Activated CD4-positive, alpha-beta T cell treated with anti-CD3 and anti-CD28 coated beads for 36 hours (primary cell): ENCODE results near the gene HPD. TPM values are rescaled to one million over a fixed set of nuclear protein-coding genes. Genes with fewer than 3 reads are reported as not detected.
A peak's percentile ranks its signal among the peaks of the same experiment; 100 is the strongest.

Source experiments
- ATAC-seq: fragments of 200-7000 bp; cut with Tn5 transposase; one replicate; pipeline ENCODE4 v1.10.0; 2021; ENCODE audit warnings: mild to moderate bottlenecking, moderate library complexity
- CTCF ChIA-PET: fragments of 350-600 bp; sonication (Branson Sonifier 250); formaldehyde crosslinking; loops from one replicate; lab custom pipeline; 2021; ENCODE audit warnings: antibody characterized with exemption; lab: Charles Lee
- POLR2A ChIA-PET: fragments of 350-600 bp; sonication (Branson Sonifier 250); formaldehyde crosslinking; loops from one replicate; lab custom pipeline; 2021; ENCODE audit warnings: antibody characterized with exemption, inconsistent platforms; lab: Charles Lee
- DNase-seq: peaks from one replicate; pipeline ENCODE4 v3.0.0-alpha.2; 2020
- H3K27ac Mint-ChIP-seq: one replicate; pipeline ENCODE4 v1.8.0; 2021; ENCODE audit warnings: mixed read lengths
- H3K27me3 Mint-ChIP-seq: one replicate; pipeline ENCODE4 v1.8.0; 2021; ENCODE audit warnings: mixed read lengths
- H3K36me3 Mint-ChIP-seq: one replicate; pipeline ENCODE4 v1.8.0; 2021; ENCODE audit warnings: low read depth, mixed read lengths
- H3K4me1 Mint-ChIP-seq: one replicate; pipeline ENCODE4 v1.8.0; 2021; ENCODE audit warnings: mixed read lengths
- H3K4me3 Mint-ChIP-seq: one replicate; pipeline ENCODE4 v1.8.0; 2021; ENCODE audit warnings: mild to moderate bottlenecking, moderate library complexity, mixed read lengths
- H3K9me3 Mint-ChIP-seq: one replicate; pipeline ENCODE4 v1.8.0; 2021; ENCODE audit warnings: low read depth, mixed read lengths
- intact Hi-C, 2 experiments: fragments of 100-400 bp; cut with DNase I in 1 of 2; cut with micrococcal nuclease in 1 of 2; formaldehyde crosslinking; loops; one replicate each; pipeline versions ENCODE4 v1.14.2 to v1.15.1; 2022 to 2024; cut with DNase I, micrococcal nuclease
- total RNA-seq, 2 experiments: library from RNA; stranded (reverse); gene quantifications; one replicate each; pipeline ENCODE4 v1.2.3, GENCODE V29; 2021

Gene HPD
- total RNA-seq, 2 experiments from 2014 or later, result not detected

DNA sequence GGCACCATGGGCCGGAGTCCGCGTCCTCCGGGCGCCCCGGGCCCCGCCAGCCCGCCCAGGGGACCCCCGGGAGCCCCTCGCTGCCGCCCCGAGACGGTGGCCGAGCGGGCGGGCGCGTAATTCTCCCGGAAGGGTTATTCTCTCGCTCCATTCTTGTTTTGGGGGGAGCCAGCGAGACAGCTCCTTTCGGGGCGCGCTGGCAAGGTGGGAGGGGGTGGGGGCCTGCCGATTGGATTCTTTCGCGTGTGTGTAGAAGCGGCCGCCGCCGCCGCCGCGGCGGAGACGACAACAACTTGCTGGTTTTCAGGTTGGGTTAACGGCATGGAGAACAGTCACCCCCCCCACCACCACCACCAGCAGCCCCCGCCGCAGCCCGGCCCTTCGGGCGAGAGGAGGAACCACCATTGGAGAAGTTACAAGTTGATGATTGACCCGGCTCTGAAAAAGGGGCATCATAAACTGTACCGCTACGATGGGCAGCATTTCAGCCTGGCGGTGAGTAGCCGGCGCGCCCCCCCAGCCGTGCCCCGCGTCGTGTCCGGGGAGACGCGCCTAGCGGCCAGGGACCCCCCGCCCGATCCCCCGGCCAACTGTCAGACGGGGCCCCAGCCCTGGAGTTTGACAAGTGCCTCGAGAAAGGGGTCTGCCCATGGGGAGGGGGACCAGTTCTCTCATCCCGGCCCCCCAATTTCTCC is 54.1 kb downstream of the HPD start:
- Mint-ChIP-seq H3K9me3 (no peaks in the 10 kb centered on the region), H3K36me3 (peaks cover 36% of the 10 kb centered on the region), H3K27me3 (no peaks in the 10 kb centered on the region), H3K4me3 (peak overlapping the region; percentile 91), H3K4me1 (peaks cover 19% of the 10 kb centered on the region), H3K27ac (peak overlapping the region; percentile 99)
- DNase-seq, result peak; percentile 75
- CTCF ChIA-PET, result interaction anchor here (0.6 to 13.0 kb wide), 2 partner anchors 10 to 156 kb away, joined by 3 to 439 read pairs; partner anchors contain the start of gene RHOF
- intact Hi-C loops, result loop anchor here (1.0 to 10.0 kb wide), 8 partner anchors 8 to 1792 kb away; partner anchors contain the start of genes CAMKK2 (in 1 of the 2), CLIP1 (in 1 of the 2), KNTC1 (in 1 of the 2) and MLEC (in 1 of the 2)
- POLR2A ChIA-PET, result interaction anchor here (0.7 to 1.3 kb wide), 3 partner anchors 8 to 11 kb away, joined by 4 to 7 read pairs (median 6); partner anchors contain the start of gene RHOF
- ATAC-seq, result no peak

DNA sequence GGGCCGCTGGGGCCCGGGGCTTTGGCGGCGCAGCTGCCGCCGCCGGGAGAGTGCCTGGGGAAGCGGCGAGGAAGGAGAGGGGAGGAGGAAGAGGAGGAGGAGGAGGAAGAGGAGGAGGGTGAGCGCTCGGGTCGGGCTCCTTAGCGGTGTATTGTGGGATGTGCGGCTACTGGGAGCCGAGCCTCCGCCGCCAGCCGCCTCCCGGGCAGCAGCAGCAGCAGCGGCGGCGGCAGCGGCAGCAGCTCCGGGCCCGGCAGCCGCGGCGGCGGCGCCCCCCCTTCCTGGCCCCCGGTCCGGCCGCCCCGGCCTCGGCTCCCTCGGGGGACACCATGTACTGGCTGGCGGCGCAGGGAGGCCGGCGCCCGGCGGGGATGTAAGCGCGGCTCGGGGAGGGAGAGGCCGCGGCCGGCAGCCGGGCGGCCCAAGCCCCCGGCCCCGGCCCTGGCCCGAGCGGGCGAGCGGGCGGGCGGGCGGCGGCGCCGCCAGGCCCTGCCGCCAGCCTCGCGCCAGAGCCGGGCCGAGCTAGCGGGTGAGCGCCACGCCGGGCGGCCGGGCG is 54.7 kb downstream of the HPD start, which contains the start of gene SETD1B:
SETD1B (plus strand) TSS at position 149 of the 556 bp plus-strand sequence. CDS start 729 bp downstream, outside the sequence.
- Mint-ChIP-seq H3K27ac (peak within 1 kb of the TSS; percentile 99), H3K27me3 (no peaks in the 10 kb centered on the region), H3K4me3 (peak within 1 kb of the TSS; percentile 91), H3K4me1 (peaks cover 21% of the 10 kb centered on the region), H3K36me3 (peaks cover 34% of the 10 kb centered on the region), H3K9me3 (no peaks in the 10 kb centered on the region)
- DNase-seq (peak; percentile 79), ATAC-seq (peak; percentile 4)
- CTCF ChIA-PET, result interaction anchor here (2.5 to 13.0 kb wide), 3 partner anchors 7 to 84 kb away, joined by 15 to 439 read pairs (median 43); partner anchors contain the start of genes PSMD9 and RHOF
- intact Hi-C loops, result loop anchor here (1.0 to 10.0 kb wide), 11 partner anchors 8 to 1792 kb away; partner anchors contain the start of genes CAMKK2 (in 1 of the 2), CLIP1 (in 1 of the 2), KNTC1 (in 1 of the 2) and MLEC (in 1 of the 2)
- POLR2A ChIA-PET, result interaction anchor here (0.7 to 3.4 kb wide), 4 partner anchors 7 to 11 kb away, joined by 4 to 14 read pairs (median 6); partner anchors contain the start of gene RHOF

- POLR2A ChIA-PET, result interaction anchor here (0.6 to 3.4 kb wide), 7 partner anchors 8 to 223 kb away, joined by 3 to 18 read pairs (median 4); partner anchors contain the start of gene RHOF
- peak; percentile 62 for ATAC-seq
- intact Hi-C loops, result loop anchor here in 1 of 2 experiments (1.0 to 10.0 kb wide), 10 partner anchors 36 to 1791 kb away; partner anchors contain the start of genes CAMKK2, CLIP1, KNTC1 and MLEC
- CTCF ChIA-PET, result interaction anchor here (1.0 to 13.0 kb wide), 9 partner anchors 8 to 401 kb away, joined by 3 to 439 read pairs (median 7); partner anchors contain the start of genes PSMD9 and RHOF
- H3K36me3 Mint-ChIP-seq, result peaks cover 38% of the 10 kb centered on the region
- peak; percentile 95 for DNase-seq
- H3K9me3 Mint-ChIP-seq, result no peaks in the 10 kb centered on the region
- peak overlapping the region; percentile 99 for H3K27ac Mint-ChIP-seq
- no peaks in the 10 kb centered on the region for H3K27me3 Mint-ChIP-seq
- peaks cover 30% of the 10 kb centered on the region for H3K4me1 Mint-ChIP-seq
- peak overlapping the region; percentile 88 for H3K4me3 Mint-ChIP-seq
Observed at GRCh38 chr12:121802843-121803698, 55.6 kb downstream of the HPD start.

- H3K4me3 Mint-ChIP-seq, result peak overlapping the region; percentile 88
- H3K9me3 Mint-ChIP-seq, result no peaks in the 10 kb centered on the region
- H3K4me1 Mint-ChIP-seq, result peaks cover 30% of the 10 kb centered on the region
- CTCF ChIA-PET, result interaction anchor here (0.8 to 13.0 kb wide), 12 partner anchors 8 to 1173 kb away, joined by 3 to 439 read pairs (median 4); partner anchors contain the start of genes OGFOD2, PSMD9 and RHOF
- H3K27me3 Mint-ChIP-seq, result no peaks in the 10 kb centered on the region
- intact Hi-C loops, result loop anchor here in 1 of 2 experiments (2.0 to 10.0 kb wide), 8 partner anchors 36 to 1790 kb away; partner anchors contain the start of genes CAMKK2, CLIP1, KNTC1 and MLEC
- DNase-seq (no peak), ATAC-seq (no peak)
- peak overlapping the region; percentile 99 for H3K27ac Mint-ChIP-seq
- peaks cover 40% of the 10 kb centered on the region for H3K36me3 Mint-ChIP-seq
- POLR2A ChIA-PET, result interaction anchor here (0.6 to 3.4 kb wide), 6 partner anchors 9 to 1912 kb away, joined by 3 to 18 read pairs (median 4); partner anchors contain the start of gene RHOF
Observed at GRCh38 chr12:121802485-121802842, 56.2 kb downstream of the HPD start.

- intact Hi-C loops, result loop anchor here (1.0 to 10.0 kb wide), 9 partner anchors 12 to 1790 kb away; partner anchors contain the start of genes CAMKK2 (in 1 of the 2), CLIP1 (in 1 of the 2), KNTC1 (in 1 of the 2) and MLEC (in 1 of the 2)
- ChIA-PET POLR2A (interaction anchor here (0.6 to 3.4 kb wide), 4 partner anchors 9 to 1913 kb away, joined by 3 to 18 read pairs (median 8); partner anchors contain the start of gene RHOF), CTCF (interaction anchor here (0.6 to 13.0 kb wide), 15 partner anchors 7 to 1173 kb away, joined by 3 to 439 read pairs (median 4); partner anchors contain the start of genes OGFOD2, PSMD9 and RHOF)
- Mint-ChIP-seq H3K27me3 (no peaks in the 10 kb centered on the region), H3K9me3 (no peaks in the 10 kb centered on the region), H3K27ac (peak overlapping the region; percentile 99), H3K4me1 (peaks cover 27% of the 10 kb centered on the region), H3K4me3 (peak overlapping the region; percentile 88), H3K36me3 (peaks cover 40% of the 10 kb centered on the region)
- ATAC-seq (no peak), DNase-seq (peak; percentile 62)
Observed at GRCh38 chr12:121801595-121802484, 56.8 kb downstream of the HPD start.

DNA sequence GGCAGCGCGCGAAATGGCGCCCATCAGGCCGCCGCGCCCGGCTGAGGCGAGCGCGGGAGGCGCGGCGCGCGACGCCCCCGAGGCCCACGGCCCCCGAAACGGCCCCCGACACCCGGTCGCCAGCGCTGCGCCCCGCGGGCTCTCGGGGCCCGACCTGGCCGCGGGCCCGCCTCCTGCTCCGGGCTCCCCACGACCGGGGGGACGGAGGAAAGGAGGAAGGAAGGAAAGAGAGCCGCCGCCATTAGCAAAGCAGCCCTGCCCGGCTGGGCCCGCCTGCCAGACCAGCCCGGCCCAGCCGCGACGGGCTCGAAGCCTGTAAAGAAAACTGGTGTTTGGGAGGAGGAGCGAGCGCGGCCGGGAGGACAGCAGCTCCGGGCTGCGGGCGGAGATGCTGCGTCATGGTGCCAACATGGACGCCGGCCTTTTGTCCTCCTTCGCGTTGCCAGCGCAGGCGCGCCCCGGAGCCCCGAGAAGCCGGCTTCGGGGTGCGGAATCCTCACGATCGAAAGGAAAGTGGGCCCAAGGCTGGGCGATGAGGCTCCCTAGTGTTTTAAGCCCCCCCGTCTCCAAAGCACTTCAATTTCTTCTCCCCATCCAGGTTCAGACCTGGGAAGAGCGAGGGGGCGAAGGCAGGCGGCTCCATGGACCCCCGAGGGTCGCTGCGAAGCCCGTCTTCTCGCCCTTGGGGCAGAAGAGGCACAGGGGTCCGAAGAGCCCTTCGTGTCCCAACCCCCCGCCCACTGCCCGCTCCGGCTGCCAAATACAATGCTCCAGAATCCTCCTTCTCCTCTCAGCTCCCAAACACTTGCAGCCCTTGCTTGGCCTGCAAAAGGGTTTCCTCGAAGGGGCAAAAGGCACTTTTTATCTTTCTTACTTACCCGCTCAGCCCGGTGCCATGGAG is 57.7 kb downstream of the HPD start:
- Mint-ChIP-seq H3K4me1 (peaks cover 23% of the 10 kb centered on the region), H3K9me3 (no peaks in the 10 kb centered on the region), H3K27ac (peak overlapping the region; percentile 99), H3K36me3 (peaks cover 35% of the 10 kb centered on the region), H3K27me3 (no peaks in the 10 kb centered on the region), H3K4me3 (peak overlapping the region; percentile 88)
- DNase-seq, result peak; percentile 88
- intact Hi-C loops, result loop anchor here (1.0 to 10.0 kb wide), 8 partner anchors 11 to 1789 kb away; partner anchors contain the start of genes CAMKK2 (in 1 of the 2), CLIP1 (in 1 of the 2), KNTC1 (in 1 of the 2) and MLEC (in 1 of the 2)
- ChIA-PET CTCF (interaction anchor here (0.6 to 13.0 kb wide), 10 partner anchors 6 to 130 kb away, joined by 3 to 439 read pairs (median 4); partner anchors contain the start of genes CFAP251, PSMD9 and RHOF), POLR2A (interaction anchor here (0.7 to 3.4 kb wide), 3 partner anchors 8 to 174 kb away, joined by 3 to 18 read pairs (median 14); partner anchors contain the start of gene RHOF)
- peak; percentile 7 for ATAC-seq

DNA sequence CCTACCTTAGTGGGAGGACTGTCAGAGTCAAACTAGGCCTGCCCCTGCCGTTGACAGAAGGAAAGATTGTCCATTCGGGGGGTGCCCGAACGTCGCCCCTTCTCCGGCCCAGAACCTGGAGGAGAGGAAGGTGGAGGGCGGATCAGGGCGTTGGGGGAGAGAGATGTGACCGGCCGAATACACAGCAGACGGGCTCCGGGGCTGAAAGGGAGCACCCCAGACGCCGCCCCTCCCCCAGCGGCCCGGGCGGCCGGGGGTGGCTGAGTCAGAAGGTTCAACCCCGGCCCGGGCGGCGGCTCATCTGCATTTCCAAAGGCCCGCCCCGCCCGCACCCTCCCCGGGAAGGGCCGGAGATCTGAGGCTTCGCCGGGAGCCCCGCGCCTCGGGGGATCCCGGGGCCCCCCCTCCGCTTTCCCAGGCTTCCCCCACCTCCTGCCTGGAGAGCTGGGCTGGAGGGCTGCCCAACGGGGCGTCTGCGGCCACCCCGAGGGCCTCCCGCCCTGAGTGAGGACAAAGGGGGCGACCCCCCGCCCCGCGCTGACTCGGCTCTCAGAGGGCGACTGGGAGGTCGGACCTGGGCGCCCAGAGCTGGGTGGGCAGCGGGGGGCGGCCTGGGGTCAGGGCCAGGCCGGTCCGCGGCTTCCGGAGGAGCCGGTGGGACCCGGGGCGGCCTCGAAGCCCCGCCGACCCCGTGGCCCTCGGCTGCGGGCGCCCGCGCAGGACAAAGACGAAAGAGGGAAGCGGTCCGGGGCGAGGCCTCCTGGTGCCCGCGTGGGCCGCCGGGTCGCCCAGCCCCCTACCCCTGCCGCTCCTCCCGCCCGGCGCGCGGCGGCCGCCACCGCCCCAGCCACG is 58.6 kb downstream of the HPD start:
- Mint-ChIP-seq H3K4me3 (peak overlapping the region; percentile 73), H3K4me1 (peaks cover 27% of the 10 kb centered on the region), H3K27ac (peak overlapping the region; percentile 84), H3K27me3 (no peaks in the 10 kb centered on the region), H3K9me3 (no peaks in the 10 kb centered on the region), H3K36me3 (peaks cover 32% of the 10 kb centered on the region)
- ChIA-PET POLR2A (interaction anchor here (0.5 to 3.4 kb wide), 5 partner anchors 7 to 724 kb away, joined by 3 to 14 read pairs (median 3); partner anchors contain the start of gene RHOF), CTCF (interaction anchor here (1.0 to 11.0 kb wide), 6 partner anchors 7 to 129 kb away, joined by 3 to 439 read pairs (median 4); partner anchors contain the start of genes CFAP251, PSMD9 and SETD1B)
- intact Hi-C loops, result loop anchor here in 1 of 2 experiments (5.0 to 10.0 kb wide), 8 partner anchors 503 to 1788 kb away; partner anchors contain the start of genes CAMKK2, CLIP1, GCN1 and KNTC1
- peak; percentile 93 for DNase-seq
- peak; percentile 40 for ATAC-seq
